Esophagus muscularis mucosa (tissue), 4 donors: Measurements from ENCODE around the gene LARGE1. TPM values are rescaled to one million over a fixed set of nuclear protein-coding genes. Genes with fewer than 3 reads are reported as not detected.

Experiments
- DNase-seq: peaks from one replicate; pipeline ENCODE4 v3.0.0-alpha.2; 2017; ENCODE audit errors: extremely low spot score
- H3K27ac ChIP-seq, 4 donors: fragments of 200-600 bp; sonication (generic); replicated peaks in 1 of 4; 1 replicate in 3 of 4; 2 replicates in 1 of 4; pipeline ENCODE4 v1.5.1; 2016 to 2019; ENCODE audit warnings: mild to moderate bottlenecking in 1 of 4
- H3K27me3 ChIP-seq, 4 donors: fragments of 200-600 bp; sonication (generic); one replicate each; pipeline versions ENCODE4 v1.5.1 to v1.6.0; 2016 to 2019
- H3K36me3 ChIP-seq, 4 donors: fragments of 200-600 bp; sonication (generic); one replicate each; pipeline ENCODE4 v1.5.1; 2016 to 2019
- H3K4me1 ChIP-seq, 4 donors: fragments of 200-600 bp; sonication (generic); one replicate each; pipeline ENCODE4 v1.5.1; 2016 to 2019
- H3K4me3 ChIP-seq, 4 donors: fragments of 200-600 bp; sonication (generic); 1 replicate in 2 of 4; 2 replicates in 2 of 4; pipeline ENCODE4 v1.5.1; 2016 to 2019; ENCODE audit warnings: mild to moderate bottlenecking in 4 of 4, moderate library complexity in 1 of 4
- H3K9me3 ChIP-seq, 4 donors: fragments of 200-600 bp; sonication (generic); 1 replicate in 3 of 4; 2 replicates in 1 of 4; pipeline ENCODE4 v1.5.1; 2016 to 2019
- CTCF ChIP-seq, 3 experiments: fragments of 200-600 bp in 2 of 3; fragments of 450-650 bp in 1 of 3; sonication (generic) in 2 of 3; IDR thresholded peaks; one replicate each; pipeline ENCODE4 v1.5.1; 2017 to 2019; ENCODE audit warnings: antibody characterized with exemption in 3 of 3, mild to moderate bottlenecking in 2 of 3, moderate library complexity in 1 of 3
- EP300 ChIP-seq: sonication (generic); formaldehyde crosslinking; IDR thresholded peaks from one replicate; pipeline ENCODE4 v1.6.1; 2017; ENCODE audit warnings: antibody characterized with exemption
- POLR2A ChIP-seq: fragments of 450-650 bp; IDR thresholded peaks from one replicate; pipeline ENCODE4 v1.6.1; 2017; ENCODE audit warnings: antibody characterized with exemption, moderate library complexity, mild to moderate bottlenecking, low read depth
- POLR2AphosphoS5 ChIP-seq, 2 donors: sonication (generic); formaldehyde crosslinking; IDR thresholded peaks; one replicate each; pipeline ENCODE4 v1.6.1; 2017; ENCODE audit warnings: antibody characterized with exemption in 2 of 2
- WGBS: methylation state at CpG from one replicate; pipeline ENCODE4 v1.1.5; 2018; 5-methylcytosine and 5-hydroxymethylcytosine counted together
- intact Hi-C: fragments of 100-400 bp; cut with DNase I; formaldehyde crosslinking; loops from one replicate; pipeline ENCODE4 v1.15.1; 2023
- total RNA-seq, 4 donors: library from RNA; depleted of rRNA; stranded (reverse); fragments of >200 nt; gene quantifications; one replicate each; pipeline versions ENCODE4 v1.1.0 to v1.2.1, GENCODE V29; 2016

The LARGE1 gene
- total RNA-seq, 4 donors from 2014 or later: 29.9 to 48.4 (median 32.4) TPM

GRCh38 chr22:33474587-33474986, 445.7 kb downstream of the LARGE1 start:
- no peak for DNase-seq
- H3K36me3 ChIP-seq: no peaks in the 10 kb centered on the region
- H3K27me3 ChIP-seq: no peaks in the 10 kb centered on the region
- WGBS: 72% methylated on average over 1 of the region's 1 CpG
- H3K4me3 ChIP-seq: no peak overlapping the region
- H3K9me3 ChIP-seq: no peaks in the 10 kb centered on the region
- TF ChIP-seq EP300 (no peak), POLR2AphosphoS5 (IDR thresholded peaks at IDR 0.05) (no peak), CTCF (IDR thresholded peaks at IDR 0.05) (no peak), POLR2A (no peak)
- no peak overlapping the region for H3K27ac ChIP-seq
- peaks cover 5 to 33% (median 11%) of the 10 kb centered on the region in 4 donors for H3K4me1 ChIP-seq
- intact Hi-C loops: no loop called here

GRCh38 chr22:33472462-33473344, 447.6 kb downstream of the LARGE1 start:
- TF ChIP-seq EP300 (no peak), POLR2AphosphoS5 (IDR thresholded peaks at IDR 0.05) (no peak), CTCF (IDR thresholded peaks at IDR 0.05) (no peak), POLR2A (no peak)
- no peak for DNase-seq
- 69% methylated on average over 9 of the region's 9 CpGs for WGBS
- Histone ChIP-seq H3K36me3 (no peaks in the 10 kb centered on the region), H3K27ac (no peak overlapping the region), H3K4me1 (peaks cover 7 to 28% (median 10%) of the 10 kb centered on the region in 4 donors), H3K9me3 (no peaks in the 10 kb centered on the region), H3K27me3 (no peaks in the 10 kb centered on the region), H3K4me3 (no peak overlapping the region)
- intact Hi-C loops: no loop called here

- WGBS: 92% methylated on average over 6 of the region's 6 CpGs
- intact Hi-C loops: no loop called here
Measured at GRCh38 chr22:33470456-33470855, 449.8 kb downstream of the LARGE1 start.

GRCh38 chr22:33467620-33468095, 452.6 kb downstream of the LARGE1 start:
- no peak for DNase-seq
- Histone ChIP-seq H3K27me3 (no peaks in the 10 kb centered on the region), H3K27ac (no peak overlapping the region), H3K4me3 (no peak overlapping the region), H3K36me3 (no peaks in the 10 kb centered on the region), H3K4me1 (peaks cover 13 to 21% (median 18%) of the 10 kb centered on the region in 4 donors), H3K9me3 (no peaks in the 10 kb centered on the region)
- intact Hi-C loops: no loop called here
- 73% methylated on average over 5 of the region's 5 CpGs for WGBS
- TF ChIP-seq POLR2AphosphoS5 (IDR thresholded peaks at IDR 0.05) (no peak), CTCF (IDR thresholded peaks at IDR 0.05) (no peak), EP300 (no peak), POLR2A (no peak)

More at GRCh38 chr22:33470456-33470855, 449.8 kb downstream of the LARGE1 start:
- Histone ChIP-seq H3K27me3 (no peaks in the 10 kb centered on the region), H3K4me1 (peaks cover 13 to 20% (median 18%) of the 10 kb centered on the region in 4 donors), H3K9me3 (no peaks in the 10 kb centered on the region), H3K4me3 (no peak overlapping the region), H3K27ac (no peak overlapping the region), H3K36me3 (no peaks in the 10 kb centered on the region)
- TF ChIP-seq POLR2A (no peak), EP300 (no peak), CTCF (IDR thresholded peaks at IDR 0.05) (no peak), POLR2AphosphoS5 (IDR thresholded peaks at IDR 0.05) (no peak)
- DNase-seq: no peak
